Loucy (cell line): ENCODE measurements around the gene CNOT6.

Source experiments
- EZH2phosphoT487 ChIP-seq: fragments of 200-600 bp; IDR thresholded peaks from 2 replicates; pipeline ENCODE4 v1.6.1; 2018; ENCODE audit warnings: antibody characterized with exemption, mild to moderate bottlenecking, moderate library complexity, borderline replicate concordance
- TF ChIP-seq, protein P1 (sequence below): fragments of 200-600 bp; sonication (generic); conservative IDR thresholded peaks from 2 replicates; pipeline ENCODE4 v1.5.1; 2014; ENCODE audit warnings: mild to moderate bottlenecking, antibody characterized with exemption, low read length

- TF ChIP-seq, protein P1, sequence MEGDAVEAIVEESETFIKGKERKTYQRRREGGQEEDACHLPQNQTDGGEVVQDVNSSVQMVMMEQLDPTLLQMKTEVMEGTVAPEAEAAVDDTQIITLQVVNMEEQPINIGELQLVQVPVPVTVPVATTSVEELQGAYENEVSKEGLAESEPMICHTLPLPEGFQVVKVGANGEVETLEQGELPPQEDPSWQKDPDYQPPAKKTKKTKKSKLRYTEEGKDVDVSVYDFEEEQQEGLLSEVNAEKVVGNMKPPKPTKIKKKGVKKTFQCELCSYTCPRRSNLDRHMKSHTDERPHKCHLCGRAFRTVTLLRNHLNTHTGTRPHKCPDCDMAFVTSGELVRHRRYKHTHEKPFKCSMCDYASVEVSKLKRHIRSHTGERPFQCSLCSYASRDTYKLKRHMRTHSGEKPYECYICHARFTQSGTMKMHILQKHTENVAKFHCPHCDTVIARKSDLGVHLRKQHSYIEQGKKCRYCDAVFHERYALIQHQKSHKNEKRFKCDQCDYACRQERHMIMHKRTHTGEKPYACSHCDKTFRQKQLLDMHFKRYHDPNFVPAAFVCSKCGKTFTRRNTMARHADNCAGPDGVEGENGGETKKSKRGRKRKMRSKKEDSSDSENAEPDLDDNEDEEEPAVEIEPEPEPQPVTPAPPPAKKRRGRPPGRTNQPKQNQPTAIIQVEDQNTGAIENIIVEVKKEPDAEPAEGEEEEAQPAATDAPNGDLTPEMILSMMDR, result no peak
- TF ChIP-seq EZH2phosphoT487, result no peak
Measured at GRCh38 chr5:180467989-180468731, 26.0 kb upstream of the CNOT6 start.
